ENCODE measurements around the gene GOLM1. TPM values are rescaled to one million over a fixed set of nuclear protein-coding genes. Genes with fewer than 3 reads are reported as not detected.

Gene GOLM1
- total and polyA plus RNA-seq, 2 of the 4 experiments (the other 2 are of a cell fraction): 54.8 to 59.2 TPM

DNA sequence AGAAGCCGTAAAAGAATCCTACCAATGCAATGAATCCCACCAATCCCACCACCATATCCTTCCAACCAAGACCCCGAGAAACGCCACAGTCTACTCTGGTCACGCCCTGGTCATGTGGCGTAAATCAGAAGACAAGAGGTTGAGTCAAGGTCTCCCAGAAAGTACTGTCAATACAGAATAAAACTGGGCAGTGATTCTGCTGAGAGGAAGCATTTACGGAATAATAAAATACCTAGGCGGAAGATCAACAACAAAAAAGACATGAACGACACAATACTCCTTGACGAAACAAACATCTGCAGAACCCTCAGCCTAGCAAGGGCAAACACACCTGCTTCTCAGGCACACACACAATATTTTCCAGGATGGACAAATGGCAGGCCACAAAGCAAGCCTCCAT lies 62.8 kb downstream of the GOLM1 start:
- H2BK5ac ChIP-seq (ENCODE audit: low read depth, low read length, poor library complexity, severe bottlenecking): no peak overlapping the region
- no peak overlapping the region for H3K9ac ChIP-seq (ENCODE audit: low read depth, low read length)
- H3K27me3 ChIP-seq (ENCODE audit: control insufficient read depth, insufficient read depth, low read length): no peaks in the 10 kb centered on the region
- no peak overlapping the region for H4K8ac ChIP-seq (ENCODE audit: low read depth in 2 of 2, low read length in 2 of 2)
- no peak overlapping the region for H3K18ac ChIP-seq (ENCODE audit: low read depth, low read length)
- TF ChIP-seq CEBPB (IDR thresholded peaks at IDR 0.05; ENCODE audit: low read depth, low read length): no peak
- TF ChIP-seq, protein P1, sequence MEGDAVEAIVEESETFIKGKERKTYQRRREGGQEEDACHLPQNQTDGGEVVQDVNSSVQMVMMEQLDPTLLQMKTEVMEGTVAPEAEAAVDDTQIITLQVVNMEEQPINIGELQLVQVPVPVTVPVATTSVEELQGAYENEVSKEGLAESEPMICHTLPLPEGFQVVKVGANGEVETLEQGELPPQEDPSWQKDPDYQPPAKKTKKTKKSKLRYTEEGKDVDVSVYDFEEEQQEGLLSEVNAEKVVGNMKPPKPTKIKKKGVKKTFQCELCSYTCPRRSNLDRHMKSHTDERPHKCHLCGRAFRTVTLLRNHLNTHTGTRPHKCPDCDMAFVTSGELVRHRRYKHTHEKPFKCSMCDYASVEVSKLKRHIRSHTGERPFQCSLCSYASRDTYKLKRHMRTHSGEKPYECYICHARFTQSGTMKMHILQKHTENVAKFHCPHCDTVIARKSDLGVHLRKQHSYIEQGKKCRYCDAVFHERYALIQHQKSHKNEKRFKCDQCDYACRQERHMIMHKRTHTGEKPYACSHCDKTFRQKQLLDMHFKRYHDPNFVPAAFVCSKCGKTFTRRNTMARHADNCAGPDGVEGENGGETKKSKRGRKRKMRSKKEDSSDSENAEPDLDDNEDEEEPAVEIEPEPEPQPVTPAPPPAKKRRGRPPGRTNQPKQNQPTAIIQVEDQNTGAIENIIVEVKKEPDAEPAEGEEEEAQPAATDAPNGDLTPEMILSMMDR (conservative IDR thresholded peaks at IDR 0.05; ENCODE audit: low read depth, low read length): no peak
- no peak for TF ChIP-seq RAD21 (IDR thresholded peaks at IDR 0.05; ENCODE audit: low read length)
- TF ChIP-seq CHD1 (IDR thresholded peaks at IDR 0.05; ENCODE audit: low read depth, low read length): no peak
- TF ChIP-seq FOS (IDR thresholded peaks at IDR 0.05; ENCODE audit: low read depth, low read length): no peak
- TF ChIP-seq, protein P2, sequence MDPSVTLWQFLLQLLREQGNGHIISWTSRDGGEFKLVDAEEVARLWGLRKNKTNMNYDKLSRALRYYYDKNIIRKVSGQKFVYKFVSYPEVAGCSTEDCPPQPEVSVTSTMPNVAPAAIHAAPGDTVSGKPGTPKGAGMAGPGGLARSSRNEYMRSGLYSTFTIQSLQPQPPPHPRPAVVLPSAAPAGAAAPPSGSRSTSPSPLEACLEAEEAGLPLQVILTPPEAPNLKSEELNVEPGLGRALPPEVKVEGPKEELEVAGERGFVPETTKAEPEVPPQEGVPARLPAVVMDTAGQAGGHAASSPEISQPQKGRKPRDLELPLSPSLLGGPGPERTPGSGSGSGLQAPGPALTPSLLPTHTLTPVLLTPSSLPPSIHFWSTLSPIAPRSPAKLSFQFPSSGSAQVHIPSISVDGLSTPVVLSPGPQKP (IDR thresholded peaks at IDR 0.05; ENCODE audit: borderline replicate concordance, low read depth, low read length): no peak
- no peak for TF ChIP-seq MXI1 (IDR thresholded peaks at IDR 0.05; ENCODE audit: borderline replicate concordance, low read depth, low read length)
- TF ChIP-seq, protein P3, sequence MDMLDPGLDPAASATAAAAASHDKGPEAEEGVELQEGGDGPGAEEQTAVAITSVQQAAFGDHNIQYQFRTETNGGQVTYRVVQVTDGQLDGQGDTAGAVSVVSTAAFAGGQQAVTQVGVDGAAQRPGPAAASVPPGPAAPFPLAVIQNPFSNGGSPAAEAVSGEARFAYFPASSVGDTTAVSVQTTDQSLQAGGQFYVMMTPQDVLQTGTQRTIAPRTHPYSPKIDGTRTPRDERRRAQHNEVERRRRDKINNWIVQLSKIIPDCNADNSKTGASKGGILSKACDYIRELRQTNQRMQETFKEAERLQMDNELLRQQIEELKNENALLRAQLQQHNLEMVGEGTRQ (IDR thresholded peaks at IDR 0.05; ENCODE audit: low read depth, low read length): no peak
- no peak for TF ChIP-seq POLR2A (IDR thresholded peaks at IDR 0.05; ENCODE audit: low read depth, low read length)
- TF ChIP-seq NFE2L2 (IDR thresholded peaks at IDR 0.05; ENCODE audit: low read depth, low read length): no peak
- TF ChIP-seq RCOR1 (IDR thresholded peaks at IDR 0.05; ENCODE audit: insufficient replicate concordance, low read length): no peak
- no peak for TF ChIP-seq RFX5 (IDR thresholded peaks at IDR 0.05; ENCODE audit: low read depth, low read length)
- no peak for TF ChIP-seq MAFK (IDR thresholded peaks at IDR 0.05; ENCODE audit: low read depth, low read length)
- TF ChIP-seq SMC3 (IDR thresholded peaks at IDR 0.05; ENCODE audit: low read depth, low read length): no peak
- no peak for TF ChIP-seq MAZ (IDR thresholded peaks at IDR 0.05; ENCODE audit: borderline replicate concordance, low read depth, low read length)
- no peak for TF ChIP-seq BHLHE40 (IDR thresholded peaks at IDR 0.05; ENCODE audit: low read depth, low read length)
- no peaks in the 10 kb centered on the region for H3K9me3 ChIP-seq (ENCODE audit: control insufficient read depth, insufficient read depth, low read length)
- no peak overlapping the region for H2BK15ac ChIP-seq (ENCODE audit: low read depth, low read length)
- ATAC-seq (ENCODE audit: low read depth) (no peak), DNase-seq (no peak)
- H3K79me1 ChIP-seq (ENCODE audit: low read depth in 1 of 2, low read length in 2 of 2): no peaks in the 10 kb centered on the region; a peak in 1 of 4 replicates
- H2AK5ac ChIP-seq (ENCODE audit: low read depth, low read length): no peak overlapping the region
- intact Hi-C loops (cut with micrococcal nuclease): no loop called here
- no TSS peak for BruUV-seq (replicated peaks)
- H3K27ac ChIP-seq (ENCODE audit: insufficient read depth, low read length): no peak overlapping the region
- no peak overlapping the region for H2BK20ac ChIP-seq (ENCODE audit: low read depth, low read length)
- H3K4me1 ChIP-seq (ENCODE audit: control insufficient read depth, insufficient read depth, low read length): peaks cover 4% of the 10 kb centered on the region; the same call in 1 of the 2 replicates
- dilution Hi-C loops (cut with HindIII; ENCODE audit: low sequenced_read_pairs, unreplicated experiment): no loop called here
- POLR2A ChIA-PET (ENCODE audit: unreplicated experiment): no interaction called here
- no peak overlapping the region for H2BK120ac ChIP-seq (ENCODE audit: low read depth, low read length)
- CTCF ChIA-PET: no interaction called here
- no peak overlapping the region for H2AFZ ChIP-seq (replicated peaks; ENCODE audit: low read length, poor library complexity)
- H3K36me3 ChIP-seq (ENCODE audit: control insufficient read depth, insufficient read depth, low read length): peaks cover 14% of the 10 kb centered on the region
- no peaks in the 10 kb centered on the region for H4K20me1 ChIP-seq (ENCODE audit: insufficient read depth, low read length)
- peaks cover 5% of the 10 kb centered on the region; the same call in 1 of the 2 replicates for H3K9me1 ChIP-seq (ENCODE audit: insufficient read depth, low read length)
- in situ Hi-C loops (cut with MboI; ENCODE audit: low sequenced_read_pairs): no loop called here
- H3K14ac ChIP-seq (replicated peaks; ENCODE audit: low read depth, low read length): no peak overlapping the region
- no peak overlapping the region for H3K4me3 ChIP-seq (ENCODE audit: insufficient read depth, low read depth, low read length)
- no CpG with 5 or more reads among the region's 9 CpGs for whole genome bisulfite sequencing, 2 experiments (ENCODE audit: extremely low coverage in 2 of 2, insufficient read length in 1 of 2)
- H2AK9ac ChIP-seq (replicated peaks; ENCODE audit: low read depth, low read length, poor library complexity): no peak overlapping the region
- no peak overlapping the region for H3K56ac ChIP-seq (ENCODE audit: extremely low read depth, insufficient read depth, low read length)
- H3K4ac ChIP-seq (ENCODE audit: low read depth, low read length): no peak overlapping the region
- no peak overlapping the region for H3K23ac ChIP-seq (ENCODE audit: low read depth, low read length)
- H3K4me2 ChIP-seq (ENCODE audit: low read depth, low read length): no peak overlapping the region
- H4K5ac ChIP-seq (ENCODE audit: low read depth, low read length): no peak overlapping the region
- no peak overlapping the region for H4K91ac ChIP-seq (ENCODE audit: insufficient read depth, low read depth, low read length)

Measured in IMR-90 (cell line).